GM21528 (cell line): ENCODE measurements around the gene SCGB3A1.

Experiments
- ATAC-seq: cut with Tn5 transposase; IDR thresholded peaks from one replicate; pipeline ENCODE4 v1.9.1; 2021; ENCODE audit warnings: mild to moderate bottlenecking, moderate library complexity; ENCODE audit not compliant: unreplicated experiment, low FRiP score

SCGB3A1 gene

GRCh38 chr5:180591311-180591887 lies at the start of gene SCGB3A1:
Gene SCGB3A1, minus strand, starts transcription at chr5:180591499. Its CDS starts 37 bp downstream, at chr5:180591462.
- no peak for ATAC-seq

- ATAC-seq, result no peak
Measured at GRCh38 chr5:180640611-180640860, 49.2 kb upstream of the SCGB3A1 start.

- no peak for ATAC-seq
Measured at GRCh38 chr5:180639741-180640610, 48.7 kb upstream of the SCGB3A1 start.

GRCh38 chr5:180639287-180639686 lies 48.0 kb upstream of the SCGB3A1 start:
- no peak for ATAC-seq

- no peak for ATAC-seq
Measured at GRCh38 chr5:180637962-180638680, 46.8 kb upstream of the SCGB3A1 start.

GRCh38 chr5:180636403-180637075 lies 45.2 kb upstream of the SCGB3A1 start:
- ATAC-seq, result no peak

GRCh38 chr5:180636016-180636402 lies 44.7 kb upstream of the SCGB3A1 start:
- ATAC-seq, result no peak

- no peak for ATAC-seq
Measured at GRCh38 chr5:180633283-180634177, 42.2 kb upstream of the SCGB3A1 start.

GRCh38 chr5:180632768-180633167 lies 41.5 kb upstream of the SCGB3A1 start:
- no peak for ATAC-seq

- no peak for ATAC-seq
Measured at GRCh38 chr5:180631549-180632383, 40.5 kb upstream of the SCGB3A1 start.

GRCh38 chr5:180630426-180630825 lies 39.1 kb upstream of the SCGB3A1 start:
- ATAC-seq, result no peak

- ATAC-seq, result no peak
Measured at GRCh38 chr5:180629831-180630382, 38.6 kb upstream of the SCGB3A1 start.

GRCh38 chr5:180628827-180629750 lies 37.8 kb upstream of the SCGB3A1 start:
- no peak for ATAC-seq

- ATAC-seq, result no peak
Measured at GRCh38 chr5:180628211-180628610, 36.9 kb upstream of the SCGB3A1 start.

- ATAC-seq, result no peak
Measured at GRCh38 chr5:180627386-180628120, 36.3 kb upstream of the SCGB3A1 start.

- ATAC-seq, result no peak
Measured at GRCh38 chr5:180626661-180627385, 35.5 kb upstream of the SCGB3A1 start.
